ENCODE results near the gene NFIA. TPM values are rescaled to one million over a fixed set of nuclear protein-coding genes. Genes with fewer than 3 reads are reported as not detected.

NFIA gene
- total and polyA plus RNA-seq, 7 donors, result 4.0 to 42.7 (median 30.6) TPM

- TF ChIP-seq CTCF (IDR thresholded peaks at IDR 0.05), result no peak
- DNase-seq (no peak), ATAC-seq (no peak)
- WGBS, 3 donors, result 4 to 15% (median 4%) methylated on average over 7 of the region's 7 CpGs
- intact Hi-C loops (cut with DNase I), result loop anchor here (5.0 to 10.0 kb wide), 4 partner anchors 102 to 254 kb away; no protein-coding TSS in a partner anchor
- peak overlapping the region; percentile 90 for H3K4me3 ChIP-seq
- peaks cover 34% of the 10 kb centered on the region for H3K4me1 ChIP-seq
- H3K27ac ChIP-seq, result peak overlapping the region; percentile 97
- H3K9me3 ChIP-seq, result no peaks in the 10 kb centered on the region
- H3K27me3 ChIP-seq (ENCODE audit: insufficient read depth in 3 of 3, low read length in 2 of 3), result no peaks in the 10 kb centered on the region
- H3K36me3 ChIP-seq (ENCODE audit: insufficient read depth in 1 of 2, low read depth in 1 of 2), result no peaks in the 10 kb centered on the region
Observed at GRCh38 chr1:61080413-61081143, 1.8 kb upstream of the NFIA start.

DNA sequence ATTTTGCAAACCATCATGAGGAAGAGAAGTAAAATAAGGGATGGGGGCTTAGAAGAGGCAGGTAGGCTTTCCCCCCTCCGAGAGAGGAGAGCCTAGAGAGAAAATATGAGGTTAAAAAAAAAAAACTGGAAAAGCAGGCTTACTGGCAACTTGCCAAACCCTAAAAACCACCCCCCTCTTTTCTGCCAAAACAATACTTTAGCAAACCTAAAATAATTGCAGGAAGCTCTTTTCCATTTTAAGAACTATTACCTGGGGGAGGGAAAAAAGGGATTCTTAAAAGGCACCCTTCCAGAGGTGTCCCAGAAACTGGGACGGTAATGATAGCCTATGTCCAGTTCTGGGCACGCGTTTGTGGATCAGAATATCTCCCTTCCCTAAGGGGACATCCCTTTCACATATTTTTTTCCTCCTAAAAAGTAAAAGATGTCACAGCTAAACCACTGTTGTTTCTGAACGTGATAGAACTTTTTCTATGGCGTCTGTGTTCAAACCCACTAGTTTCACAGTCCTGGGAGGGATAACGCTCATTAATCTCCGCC lies 1.1 kb upstream of the NFIA start:
- TF ChIP-seq CTCF (IDR thresholded peaks at IDR 0.05), result no peak
- ATAC-seq, result no peak
- peak overlapping the region; percentile 97 for H3K27ac ChIP-seq
- no peaks in the 10 kb centered on the region for H3K27me3 ChIP-seq (ENCODE audit: insufficient read depth in 3 of 3, low read length in 2 of 3)
- WGBS, 3 donors, result 2 to 10% (median 3%) methylated on average over 8 of the region's 8 CpGs
- no peak for DNase-seq
- intact Hi-C loops (cut with DNase I), result loop anchor here (5.0 to 10.0 kb wide), 4 partner anchors 101 to 254 kb away; no protein-coding TSS in a partner anchor
- peaks cover 36% of the 10 kb centered on the region for H3K4me1 ChIP-seq
- H3K4me3 ChIP-seq, result peak overlapping the region; percentile 90
- no peaks in the 10 kb centered on the region for H3K36me3 ChIP-seq (ENCODE audit: insufficient read depth in 1 of 2, low read depth in 1 of 2)
- H3K9me3 ChIP-seq, result no peaks in the 10 kb centered on the region

GRCh38 chr1:61081686-61082310 lies 563 bp upstream of the NFIA start:
- WGBS, 3 donors, result 0 to 3% (median 1%) methylated on average over 34 to 41 of the region's 41 CpGs
- Histone ChIP-seq H3K4me1 (peaks cover 38% of the 10 kb centered on the region), H3K9me3 (no peaks in the 10 kb centered on the region), H3K27me3 (ENCODE audit: insufficient read depth in 3 of 3, low read length in 2 of 3) (no peaks in the 10 kb centered on the region), H3K4me3 (peak overlapping the region; percentile 90), H3K27ac (peak overlapping the region; percentile 97), H3K36me3 (ENCODE audit: insufficient read depth in 1 of 2, low read depth in 1 of 2) (no peaks in the 10 kb centered on the region)
- ATAC-seq, result peak; percentile 5 to 15 (median 12)
- TF ChIP-seq CTCF (IDR thresholded peaks at IDR 0.05), result no peak
- intact Hi-C loops (cut with DNase I), result loop anchor here (5.0 to 10.0 kb wide), 4 partner anchors 101 to 253 kb away; no protein-coding TSS in a partner anchor
- peak; percentile 54 to 66 for DNase-seq

DNA sequence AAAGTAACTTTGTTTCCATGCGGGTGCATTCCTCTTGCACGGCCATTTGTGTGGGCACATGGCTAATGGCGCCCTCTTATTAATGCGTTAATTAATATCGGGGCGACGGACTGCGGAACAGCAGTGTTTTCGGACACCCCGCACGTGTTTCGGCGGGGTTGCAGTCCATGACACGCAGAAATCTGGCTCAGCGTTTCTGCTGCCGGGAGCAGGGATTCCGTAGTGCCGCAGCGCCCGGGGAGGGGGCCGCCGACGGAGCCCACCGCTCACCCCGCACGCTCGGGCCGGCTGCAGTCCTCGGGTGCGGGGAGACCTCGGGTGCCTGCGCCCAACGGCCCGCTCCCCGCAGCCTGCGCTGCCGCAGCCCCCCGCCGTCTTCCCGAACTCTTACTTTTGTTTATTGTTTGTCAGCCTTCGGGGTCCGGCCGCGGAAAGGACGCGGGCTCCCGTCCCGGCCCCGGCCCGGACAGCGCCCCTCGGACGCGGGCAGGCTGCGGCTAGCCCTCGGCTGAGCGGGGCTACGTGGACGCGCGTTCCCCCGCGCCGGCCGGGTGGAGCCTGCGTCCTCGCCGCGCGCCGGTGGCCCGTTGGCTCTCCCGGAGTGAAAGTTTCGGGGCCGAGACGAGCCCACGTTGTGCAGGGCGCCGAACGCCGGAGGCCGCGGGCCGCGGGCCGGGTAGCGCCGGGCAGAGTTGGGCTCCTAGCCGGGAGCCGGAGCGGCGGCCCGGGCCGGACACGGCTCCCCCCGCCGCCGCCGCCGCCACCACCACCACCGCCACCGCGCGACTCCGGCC lies 849 bp downstream of the NFIA start:
- Histone ChIP-seq H3K9me3 (no peaks in the 10 kb centered on the region), H3K27ac (peak overlapping the region; percentile 97), H3K4me3 (peak overlapping the region; percentile 90), H3K27me3 (ENCODE audit: insufficient read depth in 3 of 3, low read length in 2 of 3) (no peaks in the 10 kb centered on the region), H3K4me1 (peaks cover 43% of the 10 kb centered on the region), H3K36me3 (ENCODE audit: insufficient read depth in 1 of 2, low read depth in 1 of 2) (peaks cover 0 to 1% of the 10 kb centered on the region in 2 donors)
- ATAC-seq, result peak; percentile 32 to 46 (median 42)
- 0% methylated on average over 68 to 105 of the region's 105 CpGs for WGBS, 3 donors
- intact Hi-C loops (cut with DNase I), result loop anchor here (5.0 to 10.0 kb wide), 4 partner anchors 99 to 252 kb away; no protein-coding TSS in a partner anchor
- TF ChIP-seq CTCF (IDR thresholded peaks at IDR 0.05), result no peak
- peak; percentile 46 to 70 for DNase-seq

All from psoas muscle (tissue), 8 donors.